Measurements from ENCODE around the gene BICD2.
A peak's percentile ranks its signal among the peaks of the same experiment; 100 is the strongest.

Gene BICD2

DNA sequence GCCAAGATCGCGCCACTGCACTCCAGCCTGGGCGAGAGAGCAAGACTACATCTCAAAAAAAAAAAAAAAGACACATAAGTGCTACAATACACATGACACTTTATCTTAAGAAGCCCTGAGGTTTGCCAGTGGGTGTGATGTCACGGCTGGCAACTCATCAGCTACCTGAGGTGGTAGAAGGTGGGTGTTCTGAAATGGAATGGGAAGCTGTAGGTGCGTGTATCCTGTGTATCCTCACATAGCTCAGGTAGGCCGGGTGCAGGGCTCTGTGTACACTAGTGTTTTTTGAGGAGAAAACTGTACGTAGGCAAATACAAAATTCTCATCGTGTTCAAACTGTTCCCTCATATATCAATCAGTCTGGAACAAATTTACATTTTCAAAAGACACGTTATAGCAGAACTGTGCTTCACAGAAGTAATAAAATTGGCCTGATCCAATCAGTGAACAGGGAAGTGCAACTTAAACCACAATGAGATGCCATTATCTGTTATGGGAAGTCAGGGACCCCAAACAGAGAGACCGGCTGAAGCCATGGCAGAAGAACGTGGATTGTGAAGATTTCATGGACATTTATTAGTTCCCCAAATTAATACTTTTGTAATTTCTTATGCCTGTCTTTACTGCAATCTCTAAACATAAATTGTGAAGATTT lies 10.4 kb downstream of the BICD2 start:
- Histone ChIP-seq H3K79me2 (ENCODE audit: insufficient read depth, low read depth) (peaks cover 90% of the 10 kb centered on the region), H3K36me3 (ENCODE audit: insufficient read depth) (no peaks in the 10 kb centered on the region), H3K9ac (no peak overlapping the region), H3K4me2 (no peak overlapping the region), H4K20me1 (ENCODE audit: insufficient read depth) (peaks cover 15% of the 10 kb centered on the region; the same call in 1 of the 2 replicates), H3K4me1 (ENCODE audit: low read depth, poor library complexity, severe bottlenecking) (peaks cover 52% of the 10 kb centered on the region), H3K27ac (no peak overlapping the region), H2AFZ (ENCODE audit: low read depth) (no peak overlapping the region), H3K4me3 (IDR thresholded peaks at IDR 0.05; ENCODE audit: insufficient read depth, low read depth, low read length) (no peak overlapping the region), H3K27me3 (ENCODE audit: insufficient read depth, low read depth) (no peaks in the 10 kb centered on the region)
- no peak for TF ChIP-seq CTCF (conservative IDR thresholded peaks at IDR 0.05; ENCODE audit: low read depth, low read length)

DNA sequence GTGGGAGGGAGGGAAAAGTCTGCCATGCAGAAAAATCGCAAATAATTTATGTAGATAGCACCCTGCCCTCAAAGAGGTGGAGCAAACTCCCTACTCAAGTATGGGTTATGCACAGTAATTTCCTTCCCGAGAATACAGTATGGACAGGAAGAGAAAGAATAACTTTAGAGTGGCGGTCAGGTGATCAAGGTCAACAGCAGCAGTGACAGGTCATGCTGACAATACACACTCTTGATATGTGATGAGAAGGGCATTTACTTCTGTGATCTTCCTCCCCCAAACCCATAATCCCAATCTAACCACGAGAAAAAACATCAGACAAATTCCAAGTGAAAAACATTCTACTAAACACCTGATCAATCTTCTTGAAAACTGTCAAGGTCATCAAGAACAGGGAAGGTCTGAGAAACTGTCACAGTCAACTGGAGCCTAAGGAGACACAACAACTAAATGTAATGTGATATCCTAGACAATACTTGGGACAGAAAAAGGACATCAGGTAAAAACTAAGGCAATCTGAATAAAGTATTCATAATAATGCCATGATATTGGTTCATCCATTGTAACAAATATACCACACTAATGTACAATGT lies 11.7 kb downstream of the BICD2 start:
- no peak overlapping the region for H3K27ac ChIP-seq
- H3K79me2 ChIP-seq (ENCODE audit: insufficient read depth, low read depth): peaks cover 92% of the 10 kb centered on the region
- no peaks in the 10 kb centered on the region for H3K27me3 ChIP-seq (ENCODE audit: insufficient read depth, low read depth)
- peaks cover 39% of the 10 kb centered on the region for H3K4me1 ChIP-seq (ENCODE audit: low read depth, poor library complexity, severe bottlenecking)
- 0 out of 2 replicates have a peak overlapping the region, but pooled peaks have one; percentile 30 for H3K4me2 ChIP-seq
- peaks cover 15% of the 10 kb centered on the region; the same call in 1 of the 2 replicates for H4K20me1 ChIP-seq (ENCODE audit: insufficient read depth)
- H3K4me3 ChIP-seq (IDR thresholded peaks at IDR 0.05; ENCODE audit: insufficient read depth, low read depth, low read length): no peak overlapping the region
- no peak for TF ChIP-seq CTCF (conservative IDR thresholded peaks at IDR 0.05; ENCODE audit: low read depth, low read length)
- H3K36me3 ChIP-seq (ENCODE audit: insufficient read depth): no peaks in the 10 kb centered on the region
- no peak overlapping the region for H3K9ac ChIP-seq
- no peak overlapping the region for H2AFZ ChIP-seq (ENCODE audit: low read depth)

DNA sequence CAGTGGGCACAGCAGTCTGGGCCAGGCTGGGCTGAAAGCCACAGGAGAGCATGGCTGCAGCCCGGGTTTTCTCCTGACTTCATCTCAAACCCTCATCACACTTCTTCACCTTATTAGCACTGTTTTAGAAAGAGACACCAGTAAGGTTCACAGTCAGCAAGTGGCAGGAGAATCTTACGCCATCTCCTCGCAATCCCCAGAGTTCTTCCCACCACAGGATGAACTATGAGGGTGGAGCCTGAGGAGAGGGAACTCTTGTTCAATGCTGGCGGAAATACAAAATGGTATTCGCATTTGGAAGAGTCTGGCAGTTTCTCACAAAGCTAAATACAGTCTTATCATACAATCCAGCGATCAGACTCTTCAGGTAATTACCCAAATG lies 14.7 kb downstream of the BICD2 start:
- Histone ChIP-seq H2AFZ (ENCODE audit: low read depth) (no peak overlapping the region), H3K27ac (no peak overlapping the region), H3K27me3 (ENCODE audit: insufficient read depth, low read depth) (no peaks in the 10 kb centered on the region), H3K79me2 (ENCODE audit: insufficient read depth, low read depth) (peaks cover 98% of the 10 kb centered on the region), H3K4me1 (ENCODE audit: low read depth, poor library complexity, severe bottlenecking) (peaks cover 28% of the 10 kb centered on the region), H3K36me3 (ENCODE audit: insufficient read depth) (no peaks in the 10 kb centered on the region), H3K4me3 (IDR thresholded peaks at IDR 0.05; ENCODE audit: insufficient read depth, low read depth, low read length) (no peak overlapping the region), H4K20me1 (ENCODE audit: insufficient read depth) (peaks cover 33% of the 10 kb centered on the region; the same call in 1 of the 2 replicates), H3K9ac (no peak overlapping the region), H3K4me2 (no peak overlapping the region)
- TF ChIP-seq CTCF (conservative IDR thresholded peaks at IDR 0.05; ENCODE audit: low read depth, low read length): no peak

DNA sequence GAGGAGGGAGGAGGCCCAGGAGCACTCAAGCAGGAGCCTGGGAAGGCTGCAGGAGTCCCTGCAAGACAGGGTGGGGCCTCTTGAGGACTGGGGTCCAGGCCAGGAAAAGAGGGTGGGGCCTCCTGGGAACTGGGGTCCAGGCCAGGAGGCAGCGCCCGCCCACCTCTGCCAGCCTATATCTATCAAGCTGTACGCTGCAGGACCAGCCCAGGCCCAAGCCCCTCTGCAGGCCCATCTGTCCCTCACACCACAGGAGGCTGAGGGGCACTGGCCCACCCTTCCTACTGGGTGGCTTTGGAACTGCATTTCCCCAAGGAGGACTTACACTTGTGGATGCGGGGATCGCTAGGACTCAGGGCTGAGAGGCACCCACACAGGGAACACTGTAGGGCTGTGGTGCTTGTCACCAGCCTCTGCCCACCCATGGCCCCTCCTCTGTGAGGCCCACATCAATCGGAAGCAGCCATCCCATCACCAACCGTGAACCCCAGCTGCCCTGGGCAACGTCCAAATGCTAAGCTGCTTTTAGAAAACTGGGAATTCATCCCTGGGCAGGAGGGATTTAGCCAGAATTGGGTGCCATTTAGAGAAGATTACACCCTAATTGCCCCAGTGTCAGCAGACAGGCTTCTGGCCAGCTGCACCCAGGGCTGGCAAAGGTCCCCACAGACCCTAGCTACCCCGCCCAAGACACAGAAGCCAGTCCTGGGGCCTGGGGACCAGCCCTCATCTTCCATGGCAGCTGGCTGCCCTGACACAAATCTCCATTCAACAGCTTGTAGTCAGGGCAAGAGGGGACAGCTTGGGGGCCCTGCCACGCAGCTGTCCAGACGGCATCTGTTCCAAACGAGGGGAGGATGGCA lies 15.3 kb downstream of the BICD2 start:
- no peak overlapping the region for H3K9ac ChIP-seq
- H4K20me1 ChIP-seq (ENCODE audit: insufficient read depth): peaks cover 33% of the 10 kb centered on the region; the same call in 1 of the 2 replicates
- peaks cover 28% of the 10 kb centered on the region for H3K4me1 ChIP-seq (ENCODE audit: low read depth, poor library complexity, severe bottlenecking)
- H3K79me2 ChIP-seq (ENCODE audit: insufficient read depth, low read depth): peaks cover 98% of the 10 kb centered on the region
- H3K27ac ChIP-seq: no peak overlapping the region
- no peak overlapping the region for H3K4me3 ChIP-seq (IDR thresholded peaks at IDR 0.05; ENCODE audit: insufficient read depth, low read depth, low read length)
- H3K27me3 ChIP-seq (ENCODE audit: insufficient read depth, low read depth): no peaks in the 10 kb centered on the region
- no peak overlapping the region for H2AFZ ChIP-seq (ENCODE audit: low read depth)
- H3K36me3 ChIP-seq (ENCODE audit: insufficient read depth): no peaks in the 10 kb centered on the region
- TF ChIP-seq CTCF (conservative IDR thresholded peaks at IDR 0.05; ENCODE audit: low read depth, low read length): no peak
- no peak overlapping the region for H3K4me2 ChIP-seq
